ENCODE results near the gene FHAD1. TPM values are rescaled to one million over a fixed set of nuclear protein-coding genes. Genes with fewer than 3 reads are reported as not detected.

The FHAD1 gene
- total RNA-seq, 1 donor from 2014 or later, result not detected

GRCh38 chr1:15382601-15383518, 135.8 kb downstream of the FHAD1 start:
- no peak for DNase-seq (ENCODE audit: low read depth)
- FAIRE-seq, result peak; percentile 58
- Histone ChIP-seq H3K36me3 (ENCODE audit: control insufficient read depth, insufficient read depth, low read length) (no peaks in the 10 kb centered on the region), H3K27me3 (ENCODE audit: control insufficient read depth, insufficient read depth, low read length) (peaks cover 5% of the 10 kb centered on the region), H3K4me3 (ENCODE audit: low read depth, low read length) (no peak overlapping the region)
- TF ChIP-seq, protein P1, sequence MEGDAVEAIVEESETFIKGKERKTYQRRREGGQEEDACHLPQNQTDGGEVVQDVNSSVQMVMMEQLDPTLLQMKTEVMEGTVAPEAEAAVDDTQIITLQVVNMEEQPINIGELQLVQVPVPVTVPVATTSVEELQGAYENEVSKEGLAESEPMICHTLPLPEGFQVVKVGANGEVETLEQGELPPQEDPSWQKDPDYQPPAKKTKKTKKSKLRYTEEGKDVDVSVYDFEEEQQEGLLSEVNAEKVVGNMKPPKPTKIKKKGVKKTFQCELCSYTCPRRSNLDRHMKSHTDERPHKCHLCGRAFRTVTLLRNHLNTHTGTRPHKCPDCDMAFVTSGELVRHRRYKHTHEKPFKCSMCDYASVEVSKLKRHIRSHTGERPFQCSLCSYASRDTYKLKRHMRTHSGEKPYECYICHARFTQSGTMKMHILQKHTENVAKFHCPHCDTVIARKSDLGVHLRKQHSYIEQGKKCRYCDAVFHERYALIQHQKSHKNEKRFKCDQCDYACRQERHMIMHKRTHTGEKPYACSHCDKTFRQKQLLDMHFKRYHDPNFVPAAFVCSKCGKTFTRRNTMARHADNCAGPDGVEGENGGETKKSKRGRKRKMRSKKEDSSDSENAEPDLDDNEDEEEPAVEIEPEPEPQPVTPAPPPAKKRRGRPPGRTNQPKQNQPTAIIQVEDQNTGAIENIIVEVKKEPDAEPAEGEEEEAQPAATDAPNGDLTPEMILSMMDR (IDR thresholded peaks at IDR 0.05; ENCODE audit: insufficient read depth, low read length, severe bottlenecking), result no peak

DNA sequence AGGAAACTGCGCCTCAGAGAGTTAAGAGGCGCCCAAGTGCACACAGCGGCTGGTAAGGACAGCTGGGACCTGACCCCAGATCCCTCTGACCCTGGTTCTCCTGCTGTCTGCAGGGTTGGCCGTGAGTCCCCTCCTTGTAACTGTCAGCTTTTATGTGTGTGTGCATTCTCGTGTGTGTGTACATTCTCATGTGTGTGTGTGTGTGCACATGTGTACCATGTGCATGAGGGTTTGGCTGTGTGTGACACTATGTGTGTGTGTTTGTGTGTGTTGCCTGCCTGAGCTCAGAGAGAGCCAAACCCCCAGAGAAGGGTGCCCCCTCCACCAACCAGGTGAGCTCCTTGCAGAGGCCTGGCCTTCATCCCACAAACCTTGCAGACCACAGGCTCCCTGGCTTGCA, 136.8 kb downstream of the FHAD1 start:
- Histone ChIP-seq H3K27me3 (ENCODE audit: control insufficient read depth, insufficient read depth, low read length) (peaks cover 10% of the 10 kb centered on the region), H3K4me3 (ENCODE audit: low read depth, low read length) (no peak overlapping the region), H3K36me3 (ENCODE audit: control insufficient read depth, insufficient read depth, low read length) (no peaks in the 10 kb centered on the region)
- no peak for DNase-seq (ENCODE audit: low read depth)
- FAIRE-seq, result no peak
- TF ChIP-seq, protein P1 (IDR thresholded peaks at IDR 0.05; ENCODE audit: insufficient read depth, low read length, severe bottlenecking), result no peak

- FAIRE-seq, result no peak
- Histone ChIP-seq H3K36me3 (ENCODE audit: control insufficient read depth, insufficient read depth, low read length) (no peaks in the 10 kb centered on the region), H3K27me3 (ENCODE audit: control insufficient read depth, insufficient read depth, low read length) (peaks cover 10% of the 10 kb centered on the region), H3K4me3 (ENCODE audit: low read depth, low read length) (no peak overlapping the region)
- TF ChIP-seq, protein P1 (IDR thresholded peaks at IDR 0.05; ENCODE audit: insufficient read depth, low read length, severe bottlenecking), result no peak
- no peak for DNase-seq (ENCODE audit: low read depth)
These were observed 137.4 kb downstream of the FHAD1 start for GRCh38 chr1:15384301-15384901.

DNA sequence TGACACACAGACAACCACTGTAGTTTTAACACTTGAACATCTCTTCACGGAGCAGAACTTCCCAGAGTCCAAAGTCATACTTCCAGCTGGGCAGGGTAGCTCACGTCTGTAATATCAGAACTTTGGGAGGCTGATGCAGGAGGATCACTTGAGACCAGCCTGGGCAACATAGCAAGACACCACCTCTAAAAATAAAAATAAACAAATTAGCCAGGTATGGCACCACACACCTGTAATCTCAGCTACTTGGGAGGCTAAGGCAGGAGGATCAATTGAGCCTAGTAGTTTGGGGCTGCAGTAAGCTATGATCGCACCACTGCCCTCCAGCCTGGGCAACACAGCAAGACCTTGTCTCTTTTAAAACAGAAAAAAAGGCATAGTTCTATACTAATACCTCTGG, 138.4 kb downstream of the FHAD1 start:
- no peak for DNase-seq (ENCODE audit: low read depth)
- TF ChIP-seq, protein P1 (IDR thresholded peaks at IDR 0.05; ENCODE audit: insufficient read depth, low read length, severe bottlenecking), result no peak

GRCh38 chr1:15386164-15386749, 139.2 kb downstream of the FHAD1 start:
- DNase-seq (ENCODE audit: low read depth) (no peak), FAIRE-seq (no peak)
- TF ChIP-seq, protein P1 (IDR thresholded peaks at IDR 0.05; ENCODE audit: insufficient read depth, low read length, severe bottlenecking), result no peak
- Histone ChIP-seq H3K4me3 (ENCODE audit: low read depth, low read length) (no peak overlapping the region), H3K27me3 (ENCODE audit: control insufficient read depth, insufficient read depth, low read length) (peaks cover 8% of the 10 kb centered on the region), H3K36me3 (ENCODE audit: control insufficient read depth, insufficient read depth, low read length) (no peaks in the 10 kb centered on the region)

More for the DNA sequence above, 138.4 kb downstream of the FHAD1 start:
- no peak for FAIRE-seq
- no peak overlapping the region for H3K4me3 ChIP-seq (ENCODE audit: low read depth, low read length)
- H3K36me3 ChIP-seq (ENCODE audit: control insufficient read depth, insufficient read depth, low read length), result no peaks in the 10 kb centered on the region
- peaks cover 8% of the 10 kb centered on the region for H3K27me3 ChIP-seq (ENCODE audit: control insufficient read depth, insufficient read depth, low read length)

Data from bronchial epithelial cell (primary cell).